Neural cell (in vitro differentiated cells): Measurements from ENCODE around the gene IMMP2L.

Experiments
- EP300 ChIP-seq: fragments of 450-650 bp; conservative IDR thresholded peaks from 2 replicates; pipeline ENCODE4 v1.6.1; 2014; ENCODE audit warnings: antibody characterized with exemption, mild to moderate bottlenecking, moderate library complexity; ENCODE audit not compliant: poor library complexity, severe bottlenecking
- EZH2 ChIP-seq: fragments of 200-600, 300-800 bp; shearing (Covaris generic), sonication (generic); IDR thresholded peaks from 2 replicates; pipeline ENCODE4 v1.6.1; 2014; ENCODE audit warnings: antibody characterized with exemption, low read length, borderline replicate concordance, mild to moderate bottlenecking; ENCODE audit not compliant: insufficient read depth, poor library complexity, severe bottlenecking
- MXI1 ChIP-seq: fragments of 450-650 bp; conservative IDR thresholded peaks from 2 replicates; pipeline ENCODE4 v1.6.1; 2014; ENCODE audit warnings: antibody characterized with exemption, mild to moderate bottlenecking; ENCODE audit not compliant: poor library complexity, severe bottlenecking
- POLR2AphosphoS5 ChIP-seq: IDR thresholded peaks from 2 replicates; pipeline ENCODE4 v1.6.1; 2012
- RAD21 ChIP-seq: fragments of 450-650 bp; conservative IDR thresholded peaks from 2 replicates; pipeline ENCODE4 v1.6.1; 2014; ENCODE audit warnings: antibody characterized with exemption, mild to moderate bottlenecking, moderate library complexity
- TAF1 ChIP-seq: IDR thresholded peaks from 2 replicates; pipeline ENCODE4 v1.6.1; 2012; ENCODE audit warnings: low read depth
- TF ChIP-seq, protein P1 (sequence below): fragments of 450-650 bp; IDR thresholded peaks from 2 replicates; pipeline ENCODE4 v1.5.1; 2014; ENCODE audit warnings: antibody characterized with exemption, mild to moderate bottlenecking, moderate library complexity; ENCODE audit not compliant: poor library complexity, severe bottlenecking
- TF ChIP-seq, protein P2 (sequence below): IDR thresholded peaks from 2 replicates; pipeline ENCODE4 v1.6.1; 2012; ENCODE audit warnings: borderline replicate concordance

DNA sequence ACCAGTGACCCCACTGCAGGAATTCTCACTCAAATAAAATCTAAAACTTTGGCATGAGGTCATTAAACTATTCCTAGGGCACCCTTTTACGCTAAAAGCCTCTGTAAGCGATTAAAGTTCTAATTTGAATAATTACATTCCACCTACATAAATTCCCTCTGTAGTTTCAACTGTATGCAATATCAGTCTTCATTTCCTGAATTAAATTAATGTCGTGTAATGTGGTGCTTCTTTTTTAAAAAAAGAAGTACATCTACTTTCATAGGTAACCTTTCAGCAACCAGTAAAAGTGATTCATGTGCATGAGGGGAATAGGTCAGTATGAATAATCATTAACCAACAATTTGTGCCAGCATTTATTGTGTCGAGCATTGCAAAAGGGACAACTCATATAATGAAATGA is 44.7 kb downstream of the IMMP2L start:
- TF ChIP-seq, protein P1, sequence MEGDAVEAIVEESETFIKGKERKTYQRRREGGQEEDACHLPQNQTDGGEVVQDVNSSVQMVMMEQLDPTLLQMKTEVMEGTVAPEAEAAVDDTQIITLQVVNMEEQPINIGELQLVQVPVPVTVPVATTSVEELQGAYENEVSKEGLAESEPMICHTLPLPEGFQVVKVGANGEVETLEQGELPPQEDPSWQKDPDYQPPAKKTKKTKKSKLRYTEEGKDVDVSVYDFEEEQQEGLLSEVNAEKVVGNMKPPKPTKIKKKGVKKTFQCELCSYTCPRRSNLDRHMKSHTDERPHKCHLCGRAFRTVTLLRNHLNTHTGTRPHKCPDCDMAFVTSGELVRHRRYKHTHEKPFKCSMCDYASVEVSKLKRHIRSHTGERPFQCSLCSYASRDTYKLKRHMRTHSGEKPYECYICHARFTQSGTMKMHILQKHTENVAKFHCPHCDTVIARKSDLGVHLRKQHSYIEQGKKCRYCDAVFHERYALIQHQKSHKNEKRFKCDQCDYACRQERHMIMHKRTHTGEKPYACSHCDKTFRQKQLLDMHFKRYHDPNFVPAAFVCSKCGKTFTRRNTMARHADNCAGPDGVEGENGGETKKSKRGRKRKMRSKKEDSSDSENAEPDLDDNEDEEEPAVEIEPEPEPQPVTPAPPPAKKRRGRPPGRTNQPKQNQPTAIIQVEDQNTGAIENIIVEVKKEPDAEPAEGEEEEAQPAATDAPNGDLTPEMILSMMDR, result no peak
- TF ChIP-seq, protein P2, sequence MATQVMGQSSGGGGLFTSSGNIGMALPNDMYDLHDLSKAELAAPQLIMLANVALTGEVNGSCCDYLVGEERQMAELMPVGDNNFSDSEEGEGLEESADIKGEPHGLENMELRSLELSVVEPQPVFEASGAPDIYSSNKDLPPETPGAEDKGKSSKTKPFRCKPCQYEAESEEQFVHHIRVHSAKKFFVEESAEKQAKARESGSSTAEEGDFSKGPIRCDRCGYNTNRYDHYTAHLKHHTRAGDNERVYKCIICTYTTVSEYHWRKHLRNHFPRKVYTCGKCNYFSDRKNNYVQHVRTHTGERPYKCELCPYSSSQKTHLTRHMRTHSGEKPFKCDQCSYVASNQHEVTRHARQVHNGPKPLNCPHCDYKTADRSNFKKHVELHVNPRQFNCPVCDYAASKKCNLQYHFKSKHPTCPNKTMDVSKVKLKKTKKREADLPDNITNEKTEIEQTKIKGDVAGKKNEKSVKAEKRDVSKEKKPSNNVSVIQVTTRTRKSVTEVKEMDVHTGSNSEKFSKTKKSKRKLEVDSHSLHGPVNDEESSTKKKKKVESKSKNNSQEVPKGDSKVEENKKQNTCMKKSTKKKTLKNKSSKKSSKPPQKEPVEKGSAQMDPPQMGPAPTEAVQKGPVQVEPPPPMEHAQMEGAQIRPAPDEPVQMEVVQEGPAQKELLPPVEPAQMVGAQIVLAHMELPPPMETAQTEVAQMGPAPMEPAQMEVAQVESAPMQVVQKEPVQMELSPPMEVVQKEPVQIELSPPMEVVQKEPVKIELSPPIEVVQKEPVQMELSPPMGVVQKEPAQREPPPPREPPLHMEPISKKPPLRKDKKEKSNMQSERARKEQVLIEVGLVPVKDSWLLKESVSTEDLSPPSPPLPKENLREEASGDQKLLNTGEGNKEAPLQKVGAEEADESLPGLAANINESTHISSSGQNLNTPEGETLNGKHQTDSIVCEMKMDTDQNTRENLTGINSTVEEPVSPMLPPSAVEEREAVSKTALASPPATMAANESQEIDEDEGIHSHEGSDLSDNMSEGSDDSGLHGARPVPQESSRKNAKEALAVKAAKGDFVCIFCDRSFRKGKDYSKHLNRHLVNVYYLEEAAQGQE, result no peak
- TF ChIP-seq POLR2AphosphoS5 (no peak), EP300 (no peak), MXI1 (no peak), TAF1 (no peak), EZH2 (no peak), RAD21 (no peak)
